GM20431 (cell line): Measurements from ENCODE around the gene CDCA3.

Source experiments
- in situ Hi-C: fragments of 300-500 bp; cut with MseI, MboI; formaldehyde crosslinking; loops from one replicate; pipeline ENCODE4 v1.15.0; 2020; ENCODE audit warnings: low sequenced_read_pairs; ENCODE audit not compliant: unreplicated experiment

Gene CDCA3

DNA sequence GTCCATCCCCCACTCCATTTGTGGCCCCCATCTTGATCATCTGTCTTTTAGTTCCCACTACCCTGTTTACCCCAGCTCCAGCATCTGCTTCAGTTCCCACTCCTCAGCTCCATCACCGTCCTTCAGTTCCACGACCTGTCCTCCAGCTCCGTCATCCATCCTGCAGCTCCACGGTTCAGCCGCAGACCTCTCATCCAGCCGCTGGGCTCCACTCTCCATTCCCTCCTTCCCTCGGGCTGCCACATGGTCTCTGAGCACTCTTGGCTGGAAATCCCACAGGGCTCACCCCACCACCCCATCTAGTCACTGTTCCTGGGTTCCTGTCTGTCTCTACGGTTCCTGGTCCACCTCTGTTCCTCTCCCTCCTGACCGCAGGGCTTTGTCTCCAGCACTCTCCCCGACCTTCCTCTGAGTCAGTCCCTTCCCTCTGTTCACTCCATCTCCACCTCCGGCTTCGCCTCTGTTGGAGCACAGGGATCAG is 26.1 kb downstream of the CDCA3 start:
- in situ Hi-C loops = loop anchor here (25.0 kb wide), 1 partner anchor 88 kb away; no protein-coding TSS in a partner anchor

DNA sequence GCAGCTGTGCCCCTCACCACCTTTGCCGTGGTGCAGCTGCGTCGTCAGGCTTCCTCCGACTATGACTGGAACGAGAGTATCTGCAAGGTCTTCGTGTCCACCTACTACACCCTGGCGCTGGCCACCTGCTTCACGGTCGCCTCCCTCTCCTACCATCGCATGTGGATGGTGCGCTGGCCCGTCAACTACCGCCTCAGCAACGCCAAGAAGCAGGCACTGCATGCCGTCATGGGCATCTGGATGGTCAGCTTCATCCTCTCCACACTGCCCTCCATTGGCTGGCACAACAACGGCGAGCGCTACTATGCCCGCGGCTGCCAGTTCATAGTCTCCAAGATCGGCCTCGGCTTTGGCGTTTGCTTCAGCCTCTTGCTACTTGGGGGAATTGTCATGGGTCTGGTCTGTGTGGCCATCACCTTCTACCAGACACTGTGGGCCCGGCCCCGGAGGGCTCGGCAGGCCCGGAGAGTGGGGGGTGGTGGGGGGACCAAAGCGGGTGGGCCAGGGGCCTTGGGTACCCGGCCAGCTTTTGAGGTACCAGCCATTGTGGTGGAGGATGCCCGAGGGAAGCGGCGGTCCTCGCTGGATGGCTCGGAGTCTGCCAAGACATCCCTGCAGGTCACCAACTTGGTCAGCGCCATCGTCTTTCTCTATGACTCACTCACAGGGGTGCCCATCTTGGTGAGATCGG is 26.9 kb downstream of the CDCA3 start:
- in situ Hi-C loops = no loop called here

DNA sequence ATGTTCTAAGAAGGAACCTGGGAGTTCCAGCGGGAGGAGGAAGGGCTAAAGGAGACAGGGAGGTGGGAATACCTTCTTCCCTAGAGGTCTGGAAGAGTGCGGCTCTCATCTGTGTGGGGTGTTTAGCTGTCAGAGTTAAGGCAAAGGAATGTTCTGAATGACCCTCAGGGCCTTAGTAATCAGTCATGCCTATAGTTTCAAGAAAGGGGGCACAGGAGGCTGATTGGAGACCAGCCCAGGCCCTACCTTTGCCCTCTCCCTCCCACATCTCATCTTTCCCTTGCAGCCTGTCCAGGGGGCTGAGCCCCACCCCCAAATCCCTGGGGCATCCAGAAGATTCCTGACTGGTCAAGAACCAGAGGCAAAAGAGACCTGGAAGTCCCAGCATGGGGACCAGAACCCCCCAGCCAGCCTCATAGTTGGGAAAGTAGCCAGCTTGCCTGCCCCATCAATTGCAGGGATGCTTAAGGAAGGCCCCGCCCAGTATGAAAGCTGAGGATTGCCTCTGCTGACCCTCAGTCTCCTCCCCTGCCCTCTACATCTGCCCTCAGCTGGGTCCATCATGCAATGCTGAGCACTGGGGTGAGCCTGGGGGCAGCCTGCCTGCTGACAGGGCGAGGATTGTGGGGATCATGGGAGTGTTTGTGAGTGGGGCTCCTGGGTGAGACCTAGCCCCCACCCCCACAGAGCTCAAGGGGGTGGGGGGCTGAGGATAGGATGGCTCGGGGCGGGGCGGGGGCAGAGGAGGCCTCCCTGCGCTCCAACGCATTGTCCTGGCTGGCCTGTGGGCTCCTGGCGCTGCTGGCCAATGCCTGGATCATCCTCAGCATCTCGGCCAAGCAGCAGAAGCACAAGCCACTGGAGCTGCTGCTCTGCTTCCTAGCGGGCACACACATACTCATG is 27.7 kb downstream of the CDCA3 start:
- in situ Hi-C loops = no loop called here

DNA sequence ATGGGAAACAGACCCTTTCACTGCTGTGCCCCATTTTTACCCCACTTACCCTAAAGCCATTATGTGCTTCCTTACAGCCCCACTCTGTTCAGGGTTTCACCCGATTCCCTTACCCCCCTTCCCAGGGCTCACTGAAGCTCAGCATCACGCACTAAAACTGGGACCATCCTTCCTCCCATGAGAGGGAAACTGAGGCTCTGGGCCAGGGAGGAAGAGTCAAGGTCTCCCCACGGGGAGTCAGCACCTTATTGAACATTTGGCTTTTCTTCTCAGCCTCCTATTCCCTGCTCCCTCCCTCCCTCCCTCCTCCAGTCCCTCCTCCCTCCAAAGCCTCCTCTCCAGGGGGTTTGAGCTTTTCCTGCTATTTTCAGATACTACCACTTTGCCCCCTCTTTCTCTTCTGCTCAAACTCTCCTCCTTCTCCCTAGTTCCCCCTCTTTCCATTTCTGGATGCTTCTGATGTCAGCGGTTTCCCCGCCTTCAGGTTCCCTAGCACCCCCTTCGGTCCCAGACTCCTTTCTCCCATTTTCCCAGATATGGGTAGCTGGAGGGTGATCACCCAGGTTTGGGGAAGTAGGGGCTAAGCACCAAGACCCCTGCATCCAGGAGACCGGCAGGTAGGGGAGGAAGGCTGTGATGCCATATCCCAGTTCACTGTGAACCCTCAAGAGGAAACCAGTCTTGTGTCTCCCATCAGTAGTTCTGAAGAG is 28.5 kb downstream of the CDCA3 start:
- in situ Hi-C loops = no loop called here

DNA sequence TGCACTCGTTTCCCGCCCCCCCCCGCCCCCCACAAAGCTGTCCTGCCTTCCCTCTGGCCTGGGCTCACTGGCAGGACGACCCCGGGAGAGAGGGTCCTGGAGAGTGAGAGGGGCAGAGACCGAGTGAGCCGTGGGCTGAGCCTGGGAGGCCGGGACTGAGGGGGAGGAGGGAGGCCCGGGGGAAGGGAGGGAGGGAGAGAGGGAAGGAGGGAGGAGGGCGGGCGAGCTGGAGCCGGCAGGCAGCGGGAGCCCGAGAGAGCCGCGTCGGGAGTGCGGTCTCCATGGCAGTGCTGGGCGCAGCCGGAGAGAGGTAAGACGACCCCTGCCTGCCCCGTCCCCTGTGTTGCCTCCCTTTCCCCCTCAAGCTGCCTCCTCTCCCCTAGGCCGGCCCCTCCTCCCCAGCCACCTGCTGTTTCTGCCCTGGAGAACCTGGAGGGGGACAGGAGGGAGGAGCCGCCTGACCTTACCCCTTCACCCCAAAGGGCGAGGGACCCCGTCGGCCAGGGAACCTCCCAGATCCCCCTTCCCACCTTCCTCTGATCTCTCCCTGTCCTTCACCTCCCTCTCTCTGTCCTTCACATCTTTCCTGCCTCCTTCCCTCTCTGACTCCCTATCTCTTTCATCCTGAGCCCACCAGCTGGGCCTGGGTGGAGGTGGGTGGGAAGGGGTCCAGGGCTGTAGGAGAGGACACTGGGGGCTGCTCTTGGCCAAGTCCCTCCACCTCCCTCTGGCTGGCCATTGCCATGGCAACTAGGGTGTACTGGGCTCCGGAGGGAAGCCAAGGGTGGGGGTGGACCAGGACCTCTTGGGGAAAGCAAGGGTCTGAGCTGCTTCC is 29.3 kb downstream of the CDCA3 start, which contains the start of gene GPR162:
GPR162 (plus strand) TSS at position 231 of the 835 bp plus-strand sequence. CDS start 2,078 bp downstream, outside the sequence.
- in situ Hi-C loops = no loop called here

DNA sequence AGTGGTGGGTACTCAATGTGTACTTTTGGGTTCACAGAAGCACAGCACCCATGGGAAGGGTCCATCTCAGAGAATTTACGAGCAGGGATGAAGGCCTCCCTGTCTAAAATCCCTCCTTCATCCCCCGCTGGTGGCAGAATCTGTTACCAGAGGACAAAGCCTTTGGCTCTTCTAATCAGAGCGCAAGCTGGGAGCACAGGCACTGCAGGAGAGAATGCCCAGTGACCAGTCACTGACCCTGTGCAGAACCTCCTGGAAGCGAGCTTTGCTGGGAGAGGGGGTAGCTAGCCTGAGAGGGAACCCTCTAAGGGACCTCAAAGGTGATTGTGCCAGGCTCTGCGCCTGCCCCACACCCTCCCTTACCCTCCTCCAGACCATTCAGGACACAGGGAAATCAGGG is 30.9 kb downstream of the CDCA3 start:
- in situ Hi-C loops = no loop called here

DNA sequence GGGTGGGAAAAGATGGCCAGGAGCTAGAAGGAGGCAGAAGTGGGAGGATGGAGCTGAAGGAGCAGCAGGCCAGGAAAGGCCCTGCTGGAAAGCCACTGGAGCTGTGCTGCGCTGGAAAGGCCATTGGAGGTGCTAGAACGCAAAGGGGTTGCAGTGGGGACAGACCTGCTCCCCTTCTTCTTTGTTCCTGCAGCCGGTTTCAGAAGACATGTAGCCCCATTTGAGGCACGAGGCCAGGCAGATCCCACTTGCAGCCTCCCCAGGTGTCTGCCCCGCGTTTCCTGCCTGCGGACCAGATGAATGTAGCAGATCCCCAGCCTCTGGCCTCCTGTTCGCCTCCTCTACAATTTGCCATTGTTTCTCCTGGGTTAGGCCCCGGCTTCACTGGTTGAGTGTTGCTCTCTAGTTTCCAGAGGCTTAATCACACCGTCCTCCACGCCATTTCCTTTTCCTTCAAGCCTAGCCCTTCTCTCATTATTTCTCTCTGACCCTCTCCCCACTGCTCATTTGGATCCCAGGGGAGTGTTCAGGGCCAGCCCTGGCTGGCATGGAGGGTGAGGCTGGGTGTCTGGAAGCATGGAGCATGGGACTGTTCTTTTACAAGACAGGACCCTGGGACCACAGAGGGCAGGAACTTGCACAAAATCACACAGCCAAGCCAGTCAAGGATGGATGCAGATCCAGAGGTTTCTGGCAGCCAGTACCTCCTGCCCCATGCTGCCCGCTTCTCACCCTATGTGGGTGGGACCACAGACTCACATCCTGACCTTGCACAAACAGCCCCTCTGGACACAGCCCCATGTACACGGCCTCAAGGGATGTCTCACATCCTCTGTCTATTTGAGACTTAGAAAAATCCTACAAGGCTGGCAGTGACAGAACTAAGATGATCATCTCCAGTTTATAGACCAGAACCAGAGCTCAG is 31.7 kb downstream of the CDCA3 start:
- in situ Hi-C loops = no loop called here

DNA sequence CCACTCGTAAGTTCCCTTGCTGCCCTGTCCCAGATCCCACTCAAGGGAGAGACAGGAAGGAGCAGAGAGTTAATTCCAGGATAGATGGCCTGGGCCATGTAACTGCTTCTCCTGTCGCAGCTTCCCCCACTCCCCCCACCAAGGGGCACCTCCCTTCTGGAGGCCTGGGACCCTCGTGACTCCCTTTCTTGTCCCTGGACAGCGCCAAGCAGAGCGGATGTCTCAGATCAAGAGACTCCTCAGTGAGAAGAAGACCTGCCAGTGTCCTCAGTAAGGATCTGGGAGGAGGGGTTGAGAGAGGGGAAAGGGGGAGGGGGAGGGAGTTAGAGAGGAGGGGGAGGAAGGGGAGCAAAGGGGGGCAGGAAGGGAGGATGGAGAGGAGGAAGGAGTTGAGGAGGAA is 32.4 kb downstream of the CDCA3 start:
- in situ Hi-C loops = no loop called here

DNA sequence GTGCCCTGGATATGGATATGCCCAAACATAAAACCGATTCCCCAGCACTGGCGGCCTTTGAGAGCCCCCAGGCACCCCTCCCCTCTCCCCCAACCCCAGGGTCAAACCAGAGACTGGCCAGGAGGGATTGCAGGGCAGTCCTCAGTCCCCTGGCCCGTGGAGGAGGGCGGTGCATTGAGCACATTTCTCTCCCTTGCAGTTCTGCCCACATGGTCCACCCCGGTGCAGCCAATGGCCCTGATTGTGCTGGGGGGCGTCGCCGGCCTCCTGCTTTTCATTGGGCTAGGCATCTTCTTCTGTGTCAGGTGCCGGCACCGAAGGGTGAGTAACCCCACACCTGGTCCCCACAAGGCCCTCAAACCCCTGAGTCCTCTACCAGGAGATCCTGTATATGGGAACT is 32.9 kb downstream of the CDCA3 start:
- in situ Hi-C loops = no loop called here

DNA sequence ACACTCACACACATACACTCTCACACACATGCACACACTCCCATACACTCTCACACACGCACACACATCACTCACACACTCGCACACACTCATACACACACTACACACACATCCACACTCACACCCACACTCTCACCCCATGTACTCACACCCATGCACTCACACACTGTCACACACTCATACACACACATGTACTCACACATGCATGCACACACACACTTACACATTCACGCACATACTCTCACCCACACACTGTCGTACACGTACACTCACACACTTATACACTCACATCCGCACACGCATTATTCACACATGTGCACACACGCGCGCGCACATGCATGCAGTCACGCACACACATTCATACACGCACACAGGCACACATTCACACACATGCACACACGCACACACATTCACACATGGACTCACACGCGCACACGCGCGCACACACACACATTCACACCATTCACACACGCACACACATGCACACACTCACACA is 33.4 kb downstream of the CDCA3 start:
- in situ Hi-C loops = no loop called here

DNA sequence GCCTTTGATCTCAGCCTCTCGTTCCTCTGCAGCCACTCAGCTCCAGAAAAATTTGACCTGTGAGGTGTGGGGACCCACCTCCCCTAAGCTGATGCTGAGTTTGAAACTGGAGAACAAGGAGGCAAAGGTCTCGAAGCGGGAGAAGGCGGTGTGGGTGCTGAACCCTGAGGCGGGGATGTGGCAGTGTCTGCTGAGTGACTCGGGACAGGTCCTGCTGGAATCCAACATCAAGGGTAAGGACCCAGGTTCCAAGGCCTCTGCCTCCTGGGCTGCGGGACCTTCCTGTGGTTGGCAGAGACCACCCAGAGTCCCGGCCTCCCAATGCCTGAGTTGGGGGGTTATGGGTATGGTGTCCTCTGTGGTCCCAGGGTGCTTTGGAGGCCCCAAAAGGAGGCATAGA is 34.0 kb downstream of the CDCA3 start:
- in situ Hi-C loops = no loop called here

DNA sequence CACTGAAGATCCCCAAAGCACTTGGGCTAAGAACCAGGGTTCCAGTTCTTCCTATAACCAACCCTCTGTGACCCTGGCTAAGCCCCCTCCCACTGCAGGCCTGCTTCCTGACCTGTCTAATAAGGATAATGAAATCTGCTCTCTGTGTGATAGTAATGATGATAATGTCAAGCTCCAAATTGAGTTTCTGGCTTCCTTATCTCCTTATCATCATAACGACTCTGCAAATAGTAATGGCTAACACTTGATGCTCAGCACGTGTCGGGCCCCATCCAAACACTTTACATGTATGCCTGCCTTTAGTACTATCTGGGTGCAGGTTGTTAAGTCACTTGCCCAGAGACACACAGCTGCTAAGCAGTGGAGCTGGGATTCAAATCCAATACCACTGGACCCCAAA is 34.5 kb downstream of the CDCA3 start:
- in situ Hi-C loops = no loop called here

DNA sequence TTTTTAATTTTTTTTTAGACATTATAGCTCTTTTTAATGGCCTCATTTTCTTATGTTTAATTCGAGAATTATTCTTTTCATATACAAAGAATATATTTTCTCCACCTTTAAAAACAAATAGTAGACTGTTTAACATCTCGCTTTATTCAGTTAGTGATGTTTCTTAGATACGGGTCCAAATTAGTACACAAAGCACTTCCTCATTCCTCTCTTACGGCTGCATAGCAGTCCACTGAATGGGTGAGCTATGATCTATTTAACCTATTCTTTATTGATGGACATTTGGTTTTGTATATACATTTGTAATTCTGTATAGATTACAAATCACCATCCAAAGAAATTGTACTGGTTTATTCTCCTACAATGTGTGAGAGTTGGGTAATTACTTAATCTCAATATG is 37.7 kb downstream of the CDCA3 start:
- in situ Hi-C loops = no loop called here

DNA sequence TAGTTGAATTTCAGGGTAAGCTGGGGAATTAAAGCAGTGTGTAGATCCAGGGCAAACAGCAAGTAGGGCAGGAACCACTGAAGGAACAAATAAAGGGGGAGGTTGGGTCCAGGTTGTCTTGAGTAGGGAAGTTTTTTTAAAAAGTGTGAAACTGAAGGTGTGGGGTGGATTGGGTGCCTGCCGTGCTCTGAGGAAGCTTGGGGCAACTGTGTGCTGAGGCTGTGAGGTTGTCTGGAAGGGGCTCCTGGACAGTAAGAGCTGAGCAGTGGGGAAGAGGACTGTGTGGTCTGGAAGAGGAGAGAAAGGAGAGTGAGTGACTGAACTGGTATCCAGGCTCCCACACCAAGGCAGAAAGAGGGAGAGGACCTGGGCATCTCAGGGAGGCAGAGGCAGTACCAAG is 40.3 kb downstream of the CDCA3 start:
- in situ Hi-C loops = no loop called here

DNA sequence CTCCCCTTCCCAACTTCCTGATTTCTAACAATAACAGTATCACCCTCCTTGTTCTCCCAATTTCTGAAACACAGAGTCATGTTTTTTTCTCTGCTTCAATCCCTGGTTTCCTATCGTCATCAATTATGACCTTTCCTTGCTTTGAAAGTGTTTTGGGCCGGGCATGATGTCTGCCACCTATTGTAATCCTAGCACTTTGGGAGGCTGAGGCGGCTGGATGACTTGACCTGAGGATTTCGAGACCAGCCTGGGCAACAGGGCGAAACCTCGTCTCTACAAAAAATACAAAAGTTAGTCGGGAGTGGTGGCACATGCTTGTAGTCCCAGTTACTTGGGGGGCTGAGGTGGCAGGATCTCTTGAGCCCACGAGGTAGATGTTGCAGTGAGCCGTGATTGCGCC is 42.0 kb downstream of the CDCA3 start:
- in situ Hi-C loops = no loop called here

DNA sequence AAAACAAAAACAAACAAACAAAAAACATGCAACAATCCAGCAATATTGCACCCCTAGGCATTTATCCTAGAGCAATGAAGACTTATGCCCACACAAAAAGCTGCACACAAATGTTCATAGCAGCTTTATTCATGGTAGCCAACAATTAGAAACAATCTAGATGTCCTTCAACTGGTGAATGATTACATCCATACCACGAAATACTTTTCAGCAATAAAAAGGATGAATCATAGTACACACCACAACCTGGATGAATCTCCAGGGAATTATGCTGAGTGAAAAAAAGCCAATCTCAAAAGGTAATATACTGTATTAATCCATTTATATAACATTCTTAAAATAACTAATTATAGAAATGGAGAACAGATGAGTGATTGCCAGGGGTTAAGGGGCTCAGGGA is 43.9 kb downstream of the CDCA3 start:
- in situ Hi-C loops = no loop called here

DNA sequence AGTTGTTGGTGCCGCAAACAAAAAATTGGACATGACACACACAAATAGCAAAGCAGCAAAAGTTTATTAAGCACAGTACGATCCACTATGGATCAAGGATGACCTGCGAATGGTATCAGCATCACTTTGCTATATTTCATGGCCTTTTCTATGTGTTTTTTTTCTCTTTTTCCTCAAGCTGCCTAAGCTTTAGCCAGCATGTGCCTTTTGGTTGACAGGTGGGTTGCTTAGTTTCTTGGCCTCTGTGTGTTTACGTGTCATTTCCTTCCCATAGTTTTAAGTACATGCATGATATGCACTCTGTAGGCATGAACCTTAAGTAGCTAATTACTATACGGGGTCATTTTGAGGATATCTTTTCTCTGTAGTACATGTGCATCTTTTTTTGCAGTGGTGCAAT is 51.9 kb downstream of the CDCA3 start:
- in situ Hi-C loops = no loop called here
